GM13976 (cell line): Measurements from ENCODE around the gene CLDND2.

ENCODE experiments used
- DNase-seq: peaks from one replicate; pipeline ENCODE4 v3.0.0; 2012; ENCODE audit warnings: low spot score
- CTCF ChIP-seq: IDR thresholded peaks from 2 replicates; pipeline ENCODE4 v1.5.1; 2012; ENCODE audit warnings: borderline replicate concordance, mild to moderate bottlenecking; ENCODE audit not compliant: insufficient read depth; ENCODE audit errors: extremely low read depth, missing control alignments, control extremely low read depth
- in situ Hi-C: fragments of 300-500 bp; cut with MboI; formaldehyde crosslinking; loops from one replicate; pipeline ENCODE4 v1.12.0; 2022; ENCODE audit warnings: low sequenced_read_pairs, mixed read lengths, inconsistent platforms; ENCODE audit not compliant: unreplicated experiment

CLDND2 gene

GRCh38 chr19:51352783-51353360 lies 15.9 kb downstream of the CLDND2 start:
- DNase-seq = no peak
- in situ Hi-C loops = no loop called here
- TF ChIP-seq CTCF = no peak

- no peak for TF ChIP-seq CTCF
- in situ Hi-C loops = no loop called here
- DNase-seq = no peak
Observed at GRCh38 chr19:51351266-51351990, 17.4 kb downstream of the CLDND2 start.

- no peak for TF ChIP-seq CTCF
- no peak for DNase-seq
- in situ Hi-C loops = loop anchor here (25.0 kb wide), 1 partner anchor 315 kb away; no protein-coding TSS in a partner anchor
Observed at GRCh38 chr19:51347209-51347928, 21.4 kb downstream of the CLDND2 start.

- no peak for TF ChIP-seq CTCF
- in situ Hi-C loops = loop anchor here (25.0 kb wide), 1 partner anchor 316 kb away; no protein-coding TSS in a partner anchor
- DNase-seq = no peak
Observed at GRCh38 chr19:51346742-51347141, 22.1 kb downstream of the CLDND2 start.

- in situ Hi-C loops = loop anchor here (25.0 kb wide), 1 partner anchor 317 kb away; no protein-coding TSS in a partner anchor
- DNase-seq = no peak
- no peak for TF ChIP-seq CTCF
Observed at GRCh38 chr19:51345076-51345620, 23.7 kb downstream of the CLDND2 start.

- in situ Hi-C loops = loop anchor here (25.0 kb wide), 1 partner anchor 319 kb away; no protein-coding TSS in a partner anchor
- DNase-seq = no peak
- no peak for TF ChIP-seq CTCF
Observed at GRCh38 chr19:51342631-51343569, 25.9 kb downstream of the CLDND2 start.
